ENCODE measurements around the gene SETD6.

GRCh38 chr16:58511933-58512815 lies 3.1 kb upstream of the SETD6 start:
- peak; percentile 84 for TF ChIP-seq CTCF (IDR thresholded peaks at IDR 0.05; ENCODE audit: low read length)
- TF ChIP-seq EZH2 (IDR thresholded peaks at IDR 0.05; ENCODE audit: borderline replicate concordance, low read length): no peak
